HG03060 (cell line): ENCODE data around the gene ADAMTS3.
"Not testable (repeated sequence)": the region's sequence is repeated elsewhere in the genome, so short reads cannot be mapped to it uniquely, and the experiment has no call there.

Experiments used
- ATAC-seq: cut with Tn5 transposase; IDR thresholded peaks from one replicate; pipeline ENCODE4 v1.9.1; 2021; ENCODE audit warnings: low read depth, moderate number of reproducible peaks; ENCODE audit not compliant: unreplicated experiment

The ADAMTS3 gene

DNA sequence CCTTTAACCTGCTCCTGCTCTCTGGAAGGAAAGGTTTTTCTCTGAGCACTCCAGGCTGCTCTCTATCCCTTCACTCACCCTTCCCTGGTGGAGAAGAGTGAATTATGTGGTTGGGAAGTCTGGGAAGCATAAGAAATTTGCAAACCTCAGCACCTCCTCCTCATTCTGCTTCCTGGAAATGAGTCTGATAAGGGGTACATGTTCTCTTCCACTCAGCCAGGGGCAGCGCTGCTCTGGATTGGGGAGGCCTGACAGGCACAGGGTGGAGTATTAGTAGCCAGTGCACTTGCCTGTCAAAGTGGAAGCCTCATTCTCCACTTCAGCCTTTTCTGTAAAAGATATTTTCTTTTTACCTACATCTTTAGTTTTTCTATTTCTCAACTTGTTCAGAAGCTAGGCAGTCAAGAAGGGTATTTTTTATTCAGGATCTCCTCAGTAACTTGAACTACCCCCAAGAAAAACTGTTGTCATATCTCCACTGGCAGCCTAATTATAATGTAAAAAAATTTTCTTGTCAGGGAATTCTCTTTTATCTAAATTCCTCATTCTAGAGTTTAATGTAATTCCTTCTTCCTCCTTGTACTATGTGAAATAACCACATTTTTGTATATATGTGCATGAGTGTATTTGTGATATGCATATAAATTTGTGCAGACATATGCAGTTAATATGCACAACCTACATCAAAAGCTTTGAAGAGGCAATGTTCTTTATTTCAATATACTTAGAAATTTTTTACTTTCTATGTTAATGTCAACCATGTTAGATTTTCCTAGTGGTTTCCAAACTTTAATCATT lies 15.3 kb downstream of the ADAMTS3 start:
- no peak for ATAC-seq

DNA sequence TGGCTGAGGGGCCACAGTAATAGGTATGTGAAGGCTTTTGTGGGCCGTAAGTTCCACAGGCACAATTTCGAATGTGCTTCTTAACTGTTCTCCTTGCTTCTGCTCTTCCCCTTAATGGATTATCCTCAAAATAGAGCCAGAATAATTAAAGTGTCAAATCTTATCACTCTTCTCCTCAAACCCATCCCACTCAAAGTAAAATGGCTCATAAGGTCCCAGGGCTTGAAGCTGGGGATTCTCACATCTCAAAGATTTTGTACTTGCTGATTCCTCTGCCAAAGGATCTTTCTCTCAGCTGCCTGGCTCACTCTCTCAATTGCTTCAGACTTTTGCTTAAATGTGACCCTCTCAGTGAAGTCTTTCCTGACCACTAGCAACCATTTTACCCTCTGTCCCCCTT lies 16.6 kb downstream of the ADAMTS3 start:
- no peak for ATAC-seq

DNA sequence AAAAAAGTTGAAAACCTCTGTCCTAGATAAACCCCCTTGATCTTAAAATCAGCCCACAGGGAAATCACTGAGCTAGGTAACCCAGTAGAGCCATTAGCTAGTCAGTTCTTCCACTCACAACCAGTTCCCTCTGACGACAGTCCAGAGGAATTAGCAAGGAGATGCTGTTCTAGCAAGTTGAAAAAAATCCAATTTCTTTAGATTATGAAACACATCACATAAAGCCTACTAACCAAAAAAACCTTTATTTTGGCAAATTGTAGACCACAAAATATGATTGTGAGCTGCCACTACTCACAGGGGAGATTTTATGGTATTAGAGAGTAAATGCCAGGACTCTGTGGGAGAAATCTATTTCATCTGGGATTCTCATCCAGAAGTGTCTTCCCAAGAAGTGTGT lies 22.6 kb downstream of the ADAMTS3 start:
- no peak for ATAC-seq

DNA sequence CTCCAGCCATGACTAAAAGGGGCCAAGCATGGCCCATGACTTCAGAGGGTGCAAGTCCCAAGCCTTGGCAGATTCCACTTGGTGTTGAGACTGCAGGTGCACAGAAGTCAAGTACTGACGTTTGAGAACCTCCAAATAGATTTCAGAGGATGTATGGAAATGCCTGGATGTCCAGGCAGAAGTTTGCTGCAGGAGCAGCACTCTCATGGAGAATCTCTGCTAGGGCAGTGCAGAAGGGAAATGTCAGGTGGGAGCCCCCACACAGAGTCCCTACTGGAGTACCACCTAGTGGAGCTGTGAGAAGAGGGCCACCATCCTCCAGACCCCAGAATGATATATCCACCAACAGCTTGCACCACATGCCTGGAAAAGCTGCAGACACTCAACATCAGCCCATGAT lies 28.3 kb downstream of the ADAMTS3 start:
- ATAC-seq: not testable (repeated sequence)

DNA sequence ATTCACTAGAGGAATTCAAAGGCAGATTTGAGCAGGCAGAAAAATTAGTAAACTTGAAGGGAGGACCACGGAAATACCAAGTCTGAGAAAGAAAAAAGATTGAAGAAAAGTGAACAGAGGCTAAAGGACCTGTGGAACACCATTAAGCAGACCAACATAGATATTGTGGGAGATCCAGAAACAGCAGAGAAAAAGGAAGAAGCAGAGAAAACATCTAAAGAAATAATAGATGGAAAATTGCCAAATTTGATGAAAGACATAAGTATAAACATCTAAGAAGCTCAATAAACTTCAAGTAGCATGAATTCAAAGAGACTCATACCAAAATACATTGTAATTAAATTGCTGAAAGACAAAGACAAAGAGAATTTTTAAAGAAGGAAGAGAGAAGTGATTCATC lies 31.0 kb downstream of the ADAMTS3 start:
- no peak for ATAC-seq

DNA sequence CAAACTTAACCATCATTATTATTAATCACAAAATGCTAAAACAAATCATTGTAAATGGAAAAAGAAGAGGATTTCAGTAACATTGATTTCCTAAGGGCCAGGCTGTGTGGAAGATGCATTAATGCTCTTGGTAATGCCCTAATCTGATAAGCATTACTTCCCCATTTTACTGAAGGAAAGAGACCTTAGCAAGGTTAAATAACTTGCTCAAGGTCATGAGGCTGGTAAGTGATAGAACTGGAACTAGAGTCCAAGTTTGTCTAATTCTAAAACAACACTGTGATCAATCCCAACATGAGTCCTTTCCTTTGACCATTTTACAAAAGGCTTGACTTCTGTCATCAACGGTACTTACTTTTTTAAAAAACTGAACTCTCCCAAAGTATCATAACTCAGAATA lies 32.6 kb downstream of the ADAMTS3 start:
- no peak for ATAC-seq

DNA sequence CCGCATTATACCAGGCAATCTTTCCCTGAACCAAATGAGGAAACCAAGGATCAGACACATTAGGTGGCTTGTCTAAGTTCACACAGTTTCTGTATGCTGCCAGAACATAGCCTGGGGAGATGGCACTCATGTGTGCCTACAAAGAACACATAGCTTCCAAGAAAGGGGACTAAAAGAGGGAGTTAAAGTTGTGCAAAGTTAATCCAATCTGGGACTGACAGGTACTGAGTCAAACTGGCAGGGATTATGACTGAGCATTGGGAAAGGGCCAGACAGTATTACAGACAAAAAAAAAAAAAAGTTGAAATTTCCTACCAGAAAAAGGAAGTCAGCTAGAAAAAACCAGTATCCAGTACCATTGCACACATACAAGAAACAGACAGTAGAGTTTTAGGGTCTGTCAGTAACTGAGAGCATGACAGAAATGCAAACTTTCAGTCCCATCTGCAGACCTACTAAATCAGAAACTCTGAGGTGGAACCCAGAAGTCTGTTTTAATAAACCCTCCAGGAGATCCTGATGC lies 37.2 kb downstream of the ADAMTS3 start:
- ATAC-seq: no peak

DNA sequence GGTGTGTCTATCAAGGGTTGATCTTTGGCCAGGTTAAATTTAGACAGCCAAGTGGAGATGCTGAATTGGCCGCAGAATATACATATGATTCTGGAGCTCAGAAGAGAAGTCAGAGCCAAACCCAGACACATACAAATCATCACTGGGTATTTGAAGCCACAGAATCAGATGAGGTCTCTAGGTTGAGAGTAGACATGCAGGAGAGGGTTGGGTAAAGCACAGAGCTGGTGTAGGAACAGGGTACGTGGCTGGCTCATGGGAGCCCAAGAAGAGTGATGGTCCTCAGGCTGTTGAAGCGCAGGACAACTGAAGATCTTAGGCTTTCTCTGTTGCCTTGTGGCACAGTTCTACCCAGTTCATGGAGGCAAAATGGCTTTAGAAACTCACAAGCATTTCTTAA lies 37.7 kb downstream of the ADAMTS3 start:
- no peak for ATAC-seq

DNA sequence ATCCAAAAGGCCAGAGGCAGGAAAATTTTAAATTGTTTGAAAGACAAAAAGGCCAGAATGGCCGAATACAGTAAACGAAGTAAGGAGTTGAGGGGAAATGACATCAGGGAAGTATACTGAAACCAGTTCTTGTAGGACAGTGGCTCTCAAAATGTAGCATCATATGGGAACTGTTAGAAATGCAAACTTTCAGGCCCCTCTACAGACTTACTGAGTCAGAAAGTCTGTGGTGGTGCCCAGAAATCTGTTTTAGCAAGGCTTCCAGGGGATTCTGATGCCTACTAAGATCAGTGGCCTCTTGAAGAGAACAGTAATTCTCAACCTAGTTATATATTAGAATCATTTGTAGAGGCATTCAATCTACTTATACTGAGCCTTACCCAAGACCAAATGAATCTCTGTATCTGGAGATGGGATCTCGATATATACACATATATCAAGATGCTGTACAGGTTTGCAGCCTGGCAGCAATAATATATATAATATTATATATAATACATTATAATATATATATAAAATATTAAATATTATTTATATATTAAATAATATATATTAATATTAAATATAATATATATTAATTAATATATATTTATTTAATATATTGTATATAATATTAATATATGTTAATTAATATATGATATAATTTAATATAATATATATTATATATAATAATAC lies 39.7 kb downstream of the ADAMTS3 start:
- ATAC-seq: no peak

DNA sequence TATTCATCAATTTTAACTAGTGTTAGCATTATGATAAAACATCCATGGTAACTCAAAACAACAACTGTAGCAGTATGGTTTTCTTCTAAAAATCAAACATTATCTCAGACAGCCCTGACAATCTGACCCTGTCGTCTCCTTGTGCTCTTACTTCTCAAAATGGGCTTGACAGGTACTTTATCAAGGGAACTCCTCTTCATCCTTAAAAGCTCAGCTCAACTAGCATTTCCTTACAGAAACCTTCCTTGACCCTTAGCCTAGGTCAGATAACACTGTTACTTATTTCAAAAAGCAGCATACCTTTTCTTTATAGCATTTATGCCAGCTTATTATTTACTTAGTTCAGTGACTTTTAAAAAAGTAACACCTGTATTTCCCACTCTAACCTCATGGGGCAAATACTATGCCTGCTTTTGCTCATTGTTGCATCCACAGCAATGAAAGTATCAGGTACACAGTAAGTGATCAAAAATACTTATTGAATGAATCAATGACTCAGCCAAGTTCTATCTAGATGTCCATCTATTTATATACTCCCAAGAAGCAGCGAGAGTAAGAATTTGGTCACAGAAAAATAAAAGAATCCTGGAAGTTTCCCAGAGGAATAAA lies 41.9 kb downstream of the ADAMTS3 start:
- no peak for ATAC-seq

DNA sequence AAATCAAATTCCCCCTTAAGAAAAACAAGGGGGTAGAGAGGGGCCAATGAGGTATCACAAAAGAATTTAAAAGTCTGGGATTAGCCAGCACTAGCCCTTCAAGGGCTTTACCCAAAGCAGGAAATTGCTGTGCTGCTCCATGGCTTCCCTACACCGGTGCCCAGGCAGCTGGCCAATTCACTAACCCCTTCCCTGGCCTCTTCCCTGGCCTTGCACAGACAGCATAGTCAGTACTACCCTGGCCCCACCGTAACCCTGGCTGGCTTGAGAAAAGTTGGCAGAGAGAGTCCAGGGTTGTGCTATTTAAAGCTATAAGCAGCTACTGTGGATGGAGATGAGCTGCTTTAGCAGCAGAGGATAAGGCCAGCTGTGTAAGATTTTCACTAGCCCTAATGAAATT lies 43.1 kb downstream of the ADAMTS3 start:
- no peak for ATAC-seq

DNA sequence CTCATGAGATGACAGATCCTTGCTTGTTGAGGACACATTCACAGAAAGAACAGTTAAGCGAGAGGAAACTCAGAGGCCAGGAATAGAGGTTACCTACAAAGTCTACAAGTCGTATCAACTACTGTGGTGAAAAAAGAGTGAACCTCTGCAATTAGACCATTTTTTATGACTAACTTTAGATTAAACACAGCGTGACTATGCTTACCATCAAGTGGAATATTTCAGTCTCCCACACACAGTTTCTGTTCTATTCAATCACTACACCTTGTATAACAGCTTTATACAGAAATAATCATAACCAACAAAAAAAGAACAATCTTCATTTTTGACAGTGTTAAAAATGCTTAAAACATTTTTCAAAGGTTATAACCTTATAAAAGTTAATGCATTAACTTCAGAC lies 46.6 kb downstream of the ADAMTS3 start:
- ATAC-seq: no peak

DNA sequence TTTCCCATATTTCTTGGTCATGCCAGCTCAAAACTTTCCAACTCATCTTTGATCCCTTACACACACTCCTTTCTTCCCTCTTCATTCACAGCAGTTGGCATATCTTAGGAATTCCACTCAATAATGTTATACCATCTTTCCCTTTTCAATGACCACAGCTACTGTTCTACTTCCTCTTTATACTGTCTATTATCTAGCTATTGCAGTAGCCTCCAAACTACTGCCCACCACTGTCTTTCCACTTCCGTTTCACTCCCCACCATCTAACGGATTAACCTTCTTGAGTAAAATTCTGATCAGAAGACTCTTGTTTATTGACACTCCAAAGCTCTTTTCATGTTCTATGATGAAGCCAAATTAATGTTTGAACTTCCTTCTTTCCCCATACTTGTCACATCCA lies 55.8 kb downstream of the ADAMTS3 start:
- no peak for ATAC-seq

DNA sequence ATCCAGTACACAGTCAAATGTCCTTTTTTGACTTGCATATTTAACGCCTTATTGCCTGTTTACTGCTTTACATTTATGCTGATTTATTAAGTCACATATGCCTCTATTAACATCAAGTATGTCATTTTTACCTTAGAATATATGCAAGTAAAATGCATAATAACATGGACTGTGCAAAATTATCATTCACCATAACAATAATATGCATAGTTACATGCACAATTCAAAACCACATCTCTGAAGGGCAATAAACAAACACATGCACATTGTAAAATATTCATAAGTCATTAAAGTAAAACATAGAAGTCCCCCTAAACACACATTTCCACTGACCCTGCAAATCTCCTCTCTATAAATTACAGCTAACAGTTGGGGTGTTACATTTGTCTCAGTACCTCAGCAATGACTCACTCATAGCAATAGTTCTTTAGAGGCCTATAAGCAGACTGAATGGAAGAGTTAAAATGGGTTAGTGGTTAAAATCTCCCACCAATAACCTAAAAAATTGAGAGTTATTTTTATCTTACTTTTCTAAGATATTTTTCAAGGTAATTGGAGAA lies 61.1 kb downstream of the ADAMTS3 start:
- no peak for ATAC-seq

DNA sequence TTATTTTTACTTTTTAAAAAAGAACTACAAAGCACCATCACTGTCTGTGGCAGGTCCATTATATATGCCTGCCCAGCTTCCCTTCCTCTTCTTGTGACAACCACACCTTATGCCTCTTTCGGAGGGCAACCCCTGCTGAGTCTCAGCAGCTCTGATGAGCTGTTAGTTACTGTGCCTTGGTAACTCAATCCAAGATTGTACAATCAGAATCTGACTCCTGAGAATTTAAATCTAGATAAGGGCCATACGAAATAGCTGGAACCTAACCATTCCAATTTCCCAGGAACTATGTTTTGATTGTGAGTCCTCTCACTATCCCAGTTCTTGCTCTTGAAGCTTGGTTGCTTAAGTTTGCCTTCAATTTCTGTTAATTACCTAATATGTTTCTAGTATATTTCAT lies 61.9 kb downstream of the ADAMTS3 start:
- ATAC-seq: no peak

DNA sequence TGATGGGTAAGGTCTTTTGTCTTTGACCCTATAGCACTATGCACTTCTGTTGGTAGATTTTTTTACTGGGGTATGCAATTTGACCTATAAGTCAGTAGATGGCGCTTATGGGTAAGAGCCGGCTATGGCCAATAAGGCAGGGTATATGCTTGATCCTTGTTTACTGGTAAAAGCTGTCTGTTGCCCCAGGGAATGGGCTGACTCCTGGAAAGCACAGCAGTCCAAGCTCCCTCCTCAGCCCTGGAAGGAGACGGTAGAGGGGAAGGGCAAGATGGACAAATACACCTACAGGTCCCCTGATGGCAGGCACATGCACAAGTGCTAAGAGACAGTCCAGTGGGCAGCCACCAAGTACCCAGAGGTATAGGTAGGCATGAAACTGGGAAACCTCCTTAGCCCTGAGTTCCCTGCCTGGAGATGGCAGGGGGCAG lies 63.7 kb downstream of the ADAMTS3 start:
- peak; percentile 52 for ATAC-seq

DNA sequence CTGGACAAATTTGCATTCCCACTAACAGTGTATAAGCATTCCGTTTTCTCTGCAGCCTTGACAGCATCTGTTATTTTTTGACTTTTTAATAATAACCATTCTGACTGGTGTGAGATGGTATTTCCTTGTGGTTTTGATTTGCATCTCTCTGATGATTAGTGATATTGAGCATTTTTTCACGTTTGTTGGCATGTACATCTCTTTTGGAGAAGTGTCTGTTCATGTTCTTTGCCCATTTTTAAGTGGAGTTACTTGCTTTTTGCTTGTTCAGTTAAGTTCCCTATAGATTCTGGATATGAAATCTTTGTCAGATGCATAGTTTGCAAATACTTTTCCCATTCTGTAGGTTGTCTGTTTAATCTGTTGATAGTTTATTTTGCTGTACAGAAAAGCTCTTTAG lies 68.8 kb downstream of the ADAMTS3 start:
- no peak for ATAC-seq

DNA sequence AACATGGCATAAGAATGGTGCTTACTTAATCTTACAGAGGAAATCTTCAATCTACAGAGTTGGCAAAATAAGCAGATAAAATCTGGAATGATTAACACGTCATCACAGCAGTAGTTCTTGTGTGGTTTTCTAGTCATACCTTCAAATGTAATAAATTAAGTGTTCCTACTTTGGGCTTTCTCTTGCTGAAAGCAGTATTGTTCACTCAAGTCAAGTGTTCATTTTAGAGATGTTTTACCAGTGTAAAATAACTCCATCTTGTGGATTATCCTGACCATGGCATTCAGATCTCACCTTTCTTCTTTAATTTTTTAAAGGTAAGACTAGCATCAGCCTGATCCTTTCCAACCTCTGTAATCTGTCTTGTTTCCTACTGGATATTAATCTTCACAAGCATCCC lies 72.9 kb downstream of the ADAMTS3 start:
- no peak for ATAC-seq

DNA sequence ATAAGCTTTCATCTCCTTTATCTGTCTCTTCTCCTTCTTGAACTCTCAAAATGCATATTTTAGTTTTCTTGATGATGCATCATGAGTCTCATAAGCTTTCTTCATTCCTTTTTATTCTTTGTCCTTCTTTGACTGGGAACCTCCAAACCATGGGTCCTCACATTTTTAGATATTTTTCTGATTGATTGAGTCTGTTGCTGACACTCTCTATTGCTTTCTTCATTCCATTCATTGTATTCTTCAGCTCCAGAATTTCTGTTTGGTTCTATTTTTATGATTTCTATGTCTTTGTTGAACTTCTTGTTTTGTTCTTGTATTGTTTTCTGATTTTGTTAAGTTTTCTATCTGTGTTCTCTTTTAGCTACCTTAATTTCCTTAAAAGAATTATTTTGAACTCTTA lies 74.9 kb downstream of the ADAMTS3 start:
- no peak for ATAC-seq

DNA sequence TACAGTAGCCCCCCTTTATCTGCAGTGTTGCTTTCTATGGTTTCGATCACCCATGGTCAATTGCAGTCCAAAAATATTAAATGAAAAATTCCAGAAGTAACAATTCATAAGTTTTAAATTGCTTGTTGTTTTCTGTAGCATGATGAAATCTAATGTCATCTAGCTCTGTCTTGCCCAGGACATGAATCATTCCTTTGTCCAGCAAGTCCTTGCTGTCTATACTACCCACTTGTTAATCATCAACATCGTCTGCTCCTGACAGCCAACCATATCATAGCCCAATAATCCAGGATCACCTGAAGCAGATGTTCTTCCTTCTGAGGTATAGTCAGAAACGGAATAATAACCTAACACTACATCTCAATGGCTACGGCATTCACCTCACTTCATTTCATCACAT lies 79.8 kb downstream of the ADAMTS3 start:
- no peak for ATAC-seq

DNA sequence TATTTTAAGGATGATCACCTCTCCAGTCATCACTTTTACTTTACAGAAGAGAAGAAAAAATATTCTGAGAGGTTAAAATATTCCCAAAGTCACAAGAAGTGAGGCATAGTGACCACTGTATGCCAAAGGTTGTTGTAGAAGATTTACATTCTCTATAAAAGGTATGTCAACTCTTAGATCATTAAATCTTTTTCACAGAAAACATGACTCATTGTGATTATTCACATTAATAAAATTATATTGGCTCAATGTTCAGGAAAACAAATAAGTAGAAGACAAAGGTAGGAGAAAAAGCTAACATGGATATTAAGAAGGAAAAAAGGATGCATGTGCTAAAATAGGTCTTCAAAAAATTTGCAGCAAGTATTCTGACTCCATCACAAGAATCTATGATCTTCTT lies 82.0 kb downstream of the ADAMTS3 start:
- no peak for ATAC-seq
